Thyroid gland (tissue), 4 donors: ENCODE measurements around the gene BMP8A.
"Not testable (repeated sequence)": the region's sequence is repeated elsewhere in the genome, so short reads cannot be mapped to it uniquely, and the experiment has no call there.

ENCODE experiments used
- POLR2A ChIP-seq, 2 donors: fragments of 450-650 bp; IDR thresholded peaks; one replicate each; pipeline ENCODE4 v1.6.1; 2017; ENCODE audit warnings: antibody characterized with exemption in 2 of 2, mild to moderate bottlenecking in 2 of 2, moderate library complexity in 1 of 2
- TF ChIP-seq, protein P1 (sequence below), 6 experiments: fragments of 200-600 bp in 3 of 6; fragments of 450-650 bp in 3 of 6; sonication (generic) in 3 of 6; IDR thresholded peaks; one replicate each; pipeline ENCODE4 v1.5.1; 2016 to 2019; ENCODE audit warnings: antibody characterized with exemption in 6 of 6, mild to moderate bottlenecking in 2 of 6, inconsistent platforms in 1 of 6, moderate library complexity in 1 of 6

DNA sequence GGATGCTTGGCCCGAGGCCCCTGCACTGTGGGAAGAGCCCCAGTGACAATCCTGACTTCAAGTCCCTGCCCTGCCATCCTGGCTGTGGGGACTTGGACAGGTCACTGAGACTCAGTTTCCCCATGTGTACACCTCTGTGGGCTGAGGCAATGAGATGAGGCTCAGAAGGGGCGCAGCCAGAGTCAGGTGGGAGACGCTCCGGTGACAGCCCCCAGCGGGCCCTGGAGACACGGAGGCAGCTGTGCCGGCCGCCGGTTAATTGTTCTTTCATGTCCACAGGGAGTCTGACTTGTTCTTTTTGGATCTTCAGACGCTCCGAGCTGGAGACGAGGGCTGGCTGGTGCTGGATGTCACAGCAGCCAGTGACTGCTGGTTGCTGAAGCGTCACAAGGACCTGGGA lies 20.0 kb downstream of the BMP8A start:
- TF ChIP-seq POLR2A (IDR thresholded peaks at IDR 0.05), result not testable (repeated sequence)
- TF ChIP-seq, protein P1, sequence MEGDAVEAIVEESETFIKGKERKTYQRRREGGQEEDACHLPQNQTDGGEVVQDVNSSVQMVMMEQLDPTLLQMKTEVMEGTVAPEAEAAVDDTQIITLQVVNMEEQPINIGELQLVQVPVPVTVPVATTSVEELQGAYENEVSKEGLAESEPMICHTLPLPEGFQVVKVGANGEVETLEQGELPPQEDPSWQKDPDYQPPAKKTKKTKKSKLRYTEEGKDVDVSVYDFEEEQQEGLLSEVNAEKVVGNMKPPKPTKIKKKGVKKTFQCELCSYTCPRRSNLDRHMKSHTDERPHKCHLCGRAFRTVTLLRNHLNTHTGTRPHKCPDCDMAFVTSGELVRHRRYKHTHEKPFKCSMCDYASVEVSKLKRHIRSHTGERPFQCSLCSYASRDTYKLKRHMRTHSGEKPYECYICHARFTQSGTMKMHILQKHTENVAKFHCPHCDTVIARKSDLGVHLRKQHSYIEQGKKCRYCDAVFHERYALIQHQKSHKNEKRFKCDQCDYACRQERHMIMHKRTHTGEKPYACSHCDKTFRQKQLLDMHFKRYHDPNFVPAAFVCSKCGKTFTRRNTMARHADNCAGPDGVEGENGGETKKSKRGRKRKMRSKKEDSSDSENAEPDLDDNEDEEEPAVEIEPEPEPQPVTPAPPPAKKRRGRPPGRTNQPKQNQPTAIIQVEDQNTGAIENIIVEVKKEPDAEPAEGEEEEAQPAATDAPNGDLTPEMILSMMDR (IDR thresholded peaks at IDR 0.05), result not testable (repeated sequence)
